ENCODE data around the gene RNF26. TPM values are rescaled to one million over a fixed set of nuclear protein-coding genes. Genes with fewer than 3 reads are reported as not detected.

Gene RNF26
- total RNA-seq = 10 to 100 TPM in 4 of 8 experiments, 1 to 10 TPM in 4; 5.7 to 26.5 (median 10.9) TPM

- WGBS, 10 experiments = 0 to 4% (median 0%) methylated on average over 4 to 17 of the region's 54 CpGs; no CpG with 5 or more reads in 1 of the 10 experiments
- in situ Hi-C loops (cut with MboI; ENCODE audit: low pct_unique_long_range_greater_than_20kb in 2 of 9, low sequenced_read_pairs in 9 of 9, unreplicated experiment in 9 of 9) = loop anchor here in 2 of 9 experiments (10.0 to 25.0 kb wide), 2 partner anchors 222 to 230 kb away; partner anchors contain the start of genes C2CD2L (in 2 of the 2), DPAGT1 (in 2 of the 2) and HINFP (in 1 of the 2)
- Histone ChIP-seq H3K4me1 (replicated peaks in 1 of 2) (peaks cover 28 to 29% of the 10 kb centered on the region in 2 donors), H3K4me3 (peak within 1 kb of the TSS; percentile 79 to 99 (median 97)), H3K27ac (peak within 1 kb of the TSS; percentile 79 to 81)
- peak; percentile 88 to 94 (median 90) for ATAC-seq (replicated peaks in 6 of 8)
Observed at GRCh38 chr11:119334174-119334930, at the start of gene RNF26. TSS of gene RNF26 (plus strand) at chr11:119334527. CDS start at chr11:119335123, 596 bp downstream.

GRCh38 chr11:119285431-119285830 is 48.9 kb upstream of the RNF26 start:
- WGBS, 10 experiments = 83 to 100% (median 92%) methylated on average over 1 to 7 of the region's 9 CpGs; no CpG with 5 or more reads in 2 of the 10 experiments
- no peaks in the 10 kb centered on the region for H3K4me1 ChIP-seq (replicated peaks in 1 of 2)
- H3K27ac ChIP-seq = no peak overlapping the region
- in situ Hi-C loops (cut with MboI; ENCODE audit: low pct_unique_long_range_greater_than_20kb in 2 of 9, low sequenced_read_pairs in 9 of 9, unreplicated experiment in 9 of 9) = no loop called here
- H3K4me3 ChIP-seq = no peak overlapping the region
- no peak for ATAC-seq (replicated peaks in 6 of 8)

GRCh38 chr11:119288219-119288618 is 46.1 kb upstream of the RNF26 start:
- Histone ChIP-seq H3K27ac (no peak overlapping the region), H3K4me3 (no peak overlapping the region), H3K4me1 (replicated peaks in 1 of 2) (no peaks in the 10 kb centered on the region)
- no peak for ATAC-seq (replicated peaks in 6 of 8)
- in situ Hi-C loops (cut with MboI; ENCODE audit: low pct_unique_long_range_greater_than_20kb in 2 of 9, low sequenced_read_pairs in 9 of 9, unreplicated experiment in 9 of 9) = no loop called here
- 92 to 100% (median 100%) methylated on average over 1 to 3 of the region's 3 CpGs; no CpG with 5 or more reads in 1 of the 10 experiments for WGBS, 10 experiments

GRCh38 chr11:119290894-119291497 is 43.3 kb upstream of the RNF26 start:
- in situ Hi-C loops (cut with MboI; ENCODE audit: low pct_unique_long_range_greater_than_20kb in 2 of 9, low sequenced_read_pairs in 9 of 9, unreplicated experiment in 9 of 9) = no loop called here
- ATAC-seq (replicated peaks in 6 of 8) = no peak
- Histone ChIP-seq H3K4me3 (no peak overlapping the region), H3K27ac (no peak overlapping the region), H3K4me1 (replicated peaks in 1 of 2) (no peaks in the 10 kb centered on the region)
- 86 to 100% (median 96%) methylated on average over 2 to 6 of the region's 10 CpGs; no CpG with 5 or more reads in 3 of the 10 experiments for WGBS, 10 experiments

DNA sequence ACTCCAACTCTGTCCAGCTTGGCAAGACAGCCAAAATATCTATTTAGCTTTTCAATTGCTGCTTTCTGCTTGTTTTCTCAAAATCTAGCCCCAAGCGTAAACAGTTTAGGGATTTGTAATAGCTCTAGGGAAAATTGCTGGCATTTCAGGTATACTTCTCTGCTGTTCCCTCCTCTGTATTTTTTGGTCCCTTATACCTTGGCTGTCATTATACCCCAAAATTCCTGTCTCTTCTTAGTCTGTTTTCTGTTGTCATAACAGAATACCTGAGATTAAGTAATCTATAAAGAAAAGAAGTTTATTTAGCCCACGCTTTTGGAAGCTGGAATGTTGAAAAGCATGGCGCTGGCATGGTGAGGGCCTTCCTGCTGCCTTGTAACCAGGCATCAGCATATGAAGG is 40.9 kb upstream of the RNF26 start:
- 95 to 100% (median 100%) methylated on average over 1 to 3 of the region's 3 CpGs; no CpG with 5 or more reads in 1 of the 10 experiments for WGBS, 10 experiments
- in situ Hi-C loops (cut with MboI; ENCODE audit: low pct_unique_long_range_greater_than_20kb in 2 of 9, low sequenced_read_pairs in 9 of 9, unreplicated experiment in 9 of 9) = no loop called here

GRCh38 chr11:119295178-119295577 is 39.1 kb upstream of the RNF26 start:
- ATAC-seq (replicated peaks in 6 of 8) = no peak
- Histone ChIP-seq H3K4me3 (no peak overlapping the region), H3K4me1 (replicated peaks in 1 of 2) (no peaks in the 10 kb centered on the region), H3K27ac (no peak overlapping the region)
- in situ Hi-C loops (cut with MboI; ENCODE audit: low pct_unique_long_range_greater_than_20kb in 2 of 9, low sequenced_read_pairs in 9 of 9, unreplicated experiment in 9 of 9) = no loop called here
- 0 to 86% (median 75%) methylated on average over 2 to 3 of the region's 3 CpGs; no CpG with 5 or more reads in 3 of the 10 experiments for WGBS, 10 experiments

More for the DNA sequence above, 40.9 kb upstream of the RNF26 start:
- Histone ChIP-seq H3K4me3 (no peak overlapping the region), H3K27ac (no peak overlapping the region), H3K4me1 (replicated peaks in 1 of 2) (no peaks in the 10 kb centered on the region)
- no peak for ATAC-seq (replicated peaks in 6 of 8)

GRCh38 chr11:119297938-119298337 is 36.4 kb upstream of the RNF26 start:
- Histone ChIP-seq H3K4me1 (replicated peaks in 1 of 2) (no peaks in the 10 kb centered on the region), H3K4me3 (no peak overlapping the region), H3K27ac (no peak overlapping the region)
- WGBS, 10 experiments = 70 to 100% (median 90%) methylated on average over 1 to 3 of the region's 3 CpGs; no CpG with 5 or more reads in 1 of the 10 experiments
- ATAC-seq (replicated peaks in 6 of 8) = no peak
- in situ Hi-C loops (cut with MboI; ENCODE audit: low pct_unique_long_range_greater_than_20kb in 2 of 9, low sequenced_read_pairs in 9 of 9, unreplicated experiment in 9 of 9) = no loop called here

GRCh38 chr11:119298726-119299125 is 35.6 kb upstream of the RNF26 start:
- WGBS, 10 experiments = 80 to 100% (median 100%) methylated on average over 1 to 2 of the region's 2 CpGs; no CpG with 5 or more reads in 3 of the 10 experiments
- in situ Hi-C loops (cut with MboI; ENCODE audit: low pct_unique_long_range_greater_than_20kb in 2 of 9, low sequenced_read_pairs in 9 of 9, unreplicated experiment in 9 of 9) = no loop called here
- no peak for ATAC-seq (replicated peaks in 6 of 8)
- no peaks in the 10 kb centered on the region for H3K4me1 ChIP-seq (replicated peaks in 1 of 2)
- no peak overlapping the region for H3K4me3 ChIP-seq
- H3K27ac ChIP-seq = no peak overlapping the region

DNA sequence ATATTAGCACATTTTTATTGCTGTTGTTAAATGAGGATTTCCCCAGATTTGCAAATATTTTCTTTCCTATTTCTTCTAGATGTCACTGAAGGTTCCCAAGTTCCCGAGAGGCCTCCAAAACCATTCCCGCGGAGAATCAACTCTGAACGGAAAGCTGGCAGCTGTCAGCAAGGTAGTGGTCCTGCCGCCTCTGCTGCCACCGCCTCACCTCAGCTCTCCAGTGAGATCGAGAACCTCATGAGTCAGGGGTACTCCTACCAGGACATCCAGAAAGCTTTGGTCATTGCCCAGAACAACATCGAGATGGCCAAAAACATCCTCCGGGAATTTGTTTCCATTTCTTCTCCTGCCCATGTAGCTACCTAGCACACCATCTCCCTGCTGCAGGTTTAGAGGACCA is 34.9 kb upstream of the RNF26 start:
- no peak for ATAC-seq (replicated peaks in 6 of 8)
- Histone ChIP-seq H3K4me3 (no peak overlapping the region), H3K4me1 (replicated peaks in 1 of 2) (no peaks in the 10 kb centered on the region), H3K27ac (no peak overlapping the region)
- in situ Hi-C loops (cut with MboI; ENCODE audit: low pct_unique_long_range_greater_than_20kb in 2 of 9, low sequenced_read_pairs in 9 of 9, unreplicated experiment in 9 of 9) = no loop called here
- 80 to 100% (median 100%) methylated on average over 1 to 8 of the region's 9 CpGs; no CpG with 5 or more reads in 1 of the 10 experiments for WGBS, 10 experiments

GRCh38 chr11:119300198-119300964 is 33.9 kb upstream of the RNF26 start:
- peak in 1 of 8 experiments; percentile 49 for ATAC-seq (replicated peaks in 6 of 8)
- H3K27ac ChIP-seq = no peak overlapping the region
- no peaks in the 10 kb centered on the region for H3K4me1 ChIP-seq (replicated peaks in 1 of 2)
- H3K4me3 ChIP-seq = no peak overlapping the region
- in situ Hi-C loops (cut with MboI; ENCODE audit: low pct_unique_long_range_greater_than_20kb in 2 of 9, low sequenced_read_pairs in 9 of 9, unreplicated experiment in 9 of 9) = no loop called here
- 71 to 100% (median 93%) methylated on average over 1 to 3 of the region's 3 CpGs; no CpG with 5 or more reads in 3 of the 10 experiments for WGBS, 10 experiments

- no peak overlapping the region for H3K4me3 ChIP-seq
- WGBS, 10 experiments = 81 to 100% (median 94%) methylated on average over 2 to 5 of the region's 5 CpGs; no CpG with 5 or more reads in 1 of the 10 experiments
- in situ Hi-C loops (cut with MboI; ENCODE audit: low pct_unique_long_range_greater_than_20kb in 2 of 9, low sequenced_read_pairs in 9 of 9, unreplicated experiment in 9 of 9) = no loop called here
Observed at GRCh38 chr11:119303227-119303718, 31.1 kb upstream of the RNF26 start.

GRCh38 chr11:119305556-119306372 is 28.6 kb upstream of the RNF26 start:
- ATAC-seq (replicated peaks in 6 of 8) = peak in 1 of 8 experiments; percentile 47
- Histone ChIP-seq H3K27ac (no peak overlapping the region), H3K4me1 (replicated peaks in 1 of 2) (no peaks in the 10 kb centered on the region), H3K4me3 (no peak overlapping the region)
- in situ Hi-C loops (cut with MboI; ENCODE audit: low pct_unique_long_range_greater_than_20kb in 2 of 9, low sequenced_read_pairs in 9 of 9, unreplicated experiment in 9 of 9) = no loop called here
- WGBS, 10 experiments = 70 to 100% (median 90%) methylated on average over 1 to 5 of the region's 7 CpGs; no CpG with 5 or more reads in 1 of the 10 experiments

More at GRCh38 chr11:119303227-119303718, 31.1 kb upstream of the RNF26 start:
- Histone ChIP-seq H3K27ac (no peak overlapping the region), H3K4me1 (replicated peaks in 1 of 2) (no peaks in the 10 kb centered on the region)
- no peak for ATAC-seq (replicated peaks in 6 of 8)
